ENCODE measurements around the gene LGR5.

DNA sequence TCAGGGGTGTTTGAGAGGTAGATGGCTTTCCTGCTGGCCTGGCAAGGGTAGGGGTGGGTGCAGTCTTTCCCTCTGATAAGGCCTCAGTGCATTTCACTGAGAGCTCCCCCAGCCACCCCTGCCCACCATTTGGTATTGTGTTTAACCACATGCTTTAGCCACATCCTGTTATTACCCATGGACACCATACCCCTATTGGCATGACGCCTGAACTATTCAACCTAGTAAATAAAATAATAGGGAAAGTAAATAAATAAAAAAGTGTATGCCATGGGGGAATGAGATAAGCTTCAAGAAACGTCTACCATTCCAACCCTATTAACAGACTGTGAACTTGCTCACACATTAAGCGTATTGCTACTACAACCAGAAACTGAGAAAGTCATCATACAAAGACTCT is 7.6 kb upstream of the LGR5 start:
- TF ChIP-seq, protein P1, sequence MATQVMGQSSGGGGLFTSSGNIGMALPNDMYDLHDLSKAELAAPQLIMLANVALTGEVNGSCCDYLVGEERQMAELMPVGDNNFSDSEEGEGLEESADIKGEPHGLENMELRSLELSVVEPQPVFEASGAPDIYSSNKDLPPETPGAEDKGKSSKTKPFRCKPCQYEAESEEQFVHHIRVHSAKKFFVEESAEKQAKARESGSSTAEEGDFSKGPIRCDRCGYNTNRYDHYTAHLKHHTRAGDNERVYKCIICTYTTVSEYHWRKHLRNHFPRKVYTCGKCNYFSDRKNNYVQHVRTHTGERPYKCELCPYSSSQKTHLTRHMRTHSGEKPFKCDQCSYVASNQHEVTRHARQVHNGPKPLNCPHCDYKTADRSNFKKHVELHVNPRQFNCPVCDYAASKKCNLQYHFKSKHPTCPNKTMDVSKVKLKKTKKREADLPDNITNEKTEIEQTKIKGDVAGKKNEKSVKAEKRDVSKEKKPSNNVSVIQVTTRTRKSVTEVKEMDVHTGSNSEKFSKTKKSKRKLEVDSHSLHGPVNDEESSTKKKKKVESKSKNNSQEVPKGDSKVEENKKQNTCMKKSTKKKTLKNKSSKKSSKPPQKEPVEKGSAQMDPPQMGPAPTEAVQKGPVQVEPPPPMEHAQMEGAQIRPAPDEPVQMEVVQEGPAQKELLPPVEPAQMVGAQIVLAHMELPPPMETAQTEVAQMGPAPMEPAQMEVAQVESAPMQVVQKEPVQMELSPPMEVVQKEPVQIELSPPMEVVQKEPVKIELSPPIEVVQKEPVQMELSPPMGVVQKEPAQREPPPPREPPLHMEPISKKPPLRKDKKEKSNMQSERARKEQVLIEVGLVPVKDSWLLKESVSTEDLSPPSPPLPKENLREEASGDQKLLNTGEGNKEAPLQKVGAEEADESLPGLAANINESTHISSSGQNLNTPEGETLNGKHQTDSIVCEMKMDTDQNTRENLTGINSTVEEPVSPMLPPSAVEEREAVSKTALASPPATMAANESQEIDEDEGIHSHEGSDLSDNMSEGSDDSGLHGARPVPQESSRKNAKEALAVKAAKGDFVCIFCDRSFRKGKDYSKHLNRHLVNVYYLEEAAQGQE (IDR thresholded peaks at IDR 0.05; ENCODE audit: low read depth), result no peak
- TF ChIP-seq EGR1 (IDR thresholded peaks at IDR 0.05), result no peak
- TF ChIP-seq FOXM1 (IDR thresholded peaks at IDR 0.05; ENCODE audit: borderline replicate concordance, low read depth), result no peak
- TF ChIP-seq, protein P2, sequence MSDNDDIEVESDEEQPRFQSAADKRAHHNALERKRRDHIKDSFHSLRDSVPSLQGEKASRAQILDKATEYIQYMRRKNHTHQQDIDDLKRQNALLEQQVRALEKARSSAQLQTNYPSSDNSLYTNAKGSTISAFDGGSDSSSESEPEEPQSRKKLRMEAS (IDR thresholded peaks at IDR 0.05), result no peak
- TF ChIP-seq EP300 (IDR thresholded peaks at IDR 0.05; ENCODE audit: borderline replicate concordance), result no peak
- TF ChIP-seq CREB1 (IDR thresholded peaks at IDR 0.05; ENCODE audit: low read depth), result no peak
- no peak for TF ChIP-seq TEAD4 (IDR thresholded peaks at IDR 0.05)
- TF ChIP-seq, protein P3, sequence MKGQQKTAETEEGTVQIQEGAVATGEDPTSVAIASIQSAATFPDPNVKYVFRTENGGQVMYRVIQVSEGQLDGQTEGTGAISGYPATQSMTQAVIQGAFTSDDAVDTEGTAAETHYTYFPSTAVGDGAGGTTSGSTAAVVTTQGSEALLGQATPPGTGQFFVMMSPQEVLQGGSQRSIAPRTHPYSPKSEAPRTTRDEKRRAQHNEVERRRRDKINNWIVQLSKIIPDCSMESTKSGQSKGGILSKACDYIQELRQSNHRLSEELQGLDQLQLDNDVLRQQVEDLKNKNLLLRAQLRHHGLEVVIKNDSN (IDR thresholded peaks at IDR 0.05), result no peak
- TF ChIP-seq RAD21 (IDR thresholded peaks at IDR 0.05; ENCODE audit: low read depth), result no peak
- no peak for TF ChIP-seq ZBTB7A (IDR thresholded peaks at IDR 0.05; ENCODE audit: low read depth)
- no peak for TF ChIP-seq NFIC (IDR thresholded peaks at IDR 0.05)
- no peak for TF ChIP-seq YY1 (IDR thresholded peaks at IDR 0.05; ENCODE audit: low read depth)
- no peak for TF ChIP-seq CEBPB (IDR thresholded peaks at IDR 0.05)
